Tibial nerve (tissue), 4 donors: ENCODE results near the gene TPSB2. TPM values are rescaled to one million over a fixed set of nuclear protein-coding genes. Genes with fewer than 3 reads are reported as not detected.
"Not testable (repeated sequence)": the region's sequence is repeated elsewhere in the genome, so short reads cannot be mapped to it uniquely, and the experiment has no call there.

Experiments used
- DNase-seq, 2 donors: peaks; one replicate each; pipeline ENCODE4 v3.0.0-alpha.2; 2019; ENCODE audit warnings: low spot score in 2 of 2
- H3K27ac ChIP-seq, 4 donors: fragments of 200-600 bp; sonication (generic) in 3 of 4; one replicate each; pipeline ENCODE4 v1.5.1; 2017 to 2019; ENCODE audit warnings: mild to moderate bottlenecking in 1 of 4
- H3K27me3 ChIP-seq, 2 donors: fragments of 200-600 bp; sonication (generic) in 1 of 2; one replicate each; pipeline versions ENCODE4 v1.5.1 to v1.6.0; 2017 to 2019
- H3K36me3 ChIP-seq, 3 donors: fragments of 200-600 bp; sonication (generic); one replicate each; pipeline ENCODE4 v1.5.1; 2018 to 2019
- H3K4me1 ChIP-seq, 4 donors: fragments of 200-600 bp; sonication (generic) in 3 of 4; one replicate each; pipeline ENCODE4 v1.5.1; 2017 to 2019
- H3K4me3 ChIP-seq, 4 donors: fragments of 200-600 bp; sonication (generic) in 3 of 4; one replicate each; pipeline ENCODE4 v1.5.1; 2017 to 2019; ENCODE audit warnings: mild to moderate bottlenecking in 1 of 4, moderate library complexity in 1 of 4
- H3K9me3 ChIP-seq, 4 donors: fragments of 200-600 bp; sonication (generic) in 3 of 4; one replicate each; pipeline ENCODE4 v1.5.1; 2017 to 2019
- EP300 ChIP-seq, 2 donors: sonication (generic); formaldehyde crosslinking; IDR thresholded peaks; one replicate each; pipeline ENCODE4 v1.6.1; 2017; ENCODE audit warnings: antibody characterized with exemption in 2 of 2, mild to moderate bottlenecking in 1 of 2
- POLR2A ChIP-seq, 2 donors: fragments of 450-650 bp; IDR thresholded peaks; one replicate each; pipeline ENCODE4 v1.6.1; 2017; ENCODE audit warnings: antibody characterized with exemption in 2 of 2, mild to moderate bottlenecking in 2 of 2, moderate library complexity in 2 of 2
- WGBS, 2 donors: methylation state at CpG; one replicate each; pipeline ENCODE4 v1.1.5; 2018; 5-methylcytosine and 5-hydroxymethylcytosine counted together
- total RNA-seq, 4 donors: library from RNA; depleted of rRNA; stranded (reverse); fragments of >200 nt; gene quantifications; one replicate each; pipeline ENCODE4 v1.1.0, GENCODE V29; 2016
- TF ChIP-seq, protein P1 (sequence below), 5 experiments: fragments of 200-600 bp in 3 of 5; fragments of 450-650 bp in 2 of 5; sonication (generic) in 3 of 5; IDR thresholded peaks; one replicate each; pipeline ENCODE4 v1.5.1; 2016 to 2019; ENCODE audit warnings: antibody characterized with exemption in 5 of 5, mild to moderate bottlenecking in 3 of 5, moderate library complexity in 2 of 5

Gene TPSB2
- total RNA-seq, 4 donors from 2014 or later = 14.7 to 59.0 (median 29.1) TPM

DNA sequence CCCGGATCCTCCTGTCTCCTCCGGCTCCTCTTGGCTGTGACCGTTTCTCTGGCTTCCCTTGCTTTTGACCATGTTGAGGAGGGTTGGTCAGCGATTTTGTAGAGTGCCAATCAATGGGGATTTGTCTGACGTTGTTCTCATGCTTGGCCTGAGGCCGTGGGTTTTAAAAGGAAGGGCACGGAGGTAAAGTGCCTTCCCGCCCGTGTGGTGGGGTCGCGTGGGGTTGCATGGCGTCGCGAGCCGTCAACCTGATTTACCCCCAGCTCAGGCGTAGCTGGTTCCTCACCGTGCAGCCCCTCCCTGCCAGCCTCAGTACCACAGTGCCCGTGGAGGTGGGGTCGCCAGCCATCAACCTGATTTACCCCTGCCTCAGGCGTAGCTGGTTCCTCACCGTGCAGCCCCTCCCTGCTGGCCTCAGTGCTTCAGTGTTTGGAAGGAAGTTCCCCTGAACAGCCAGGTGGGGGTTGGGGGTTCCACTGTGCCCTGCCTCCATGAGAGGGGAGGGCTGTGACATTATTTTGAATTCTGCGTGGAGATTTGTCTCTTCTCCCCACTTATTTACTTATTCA, 15.6 kb upstream of the TPSB2 start:
- 27 to 29% methylated on average over 22 of the region's 22 CpGs for WGBS, 2 donors
- no peaks in the 10 kb centered on the region for H3K4me1 ChIP-seq
- no peaks in the 10 kb centered on the region for H3K9me3 ChIP-seq
- DNase-seq = no peak
- TF ChIP-seq EP300 (IDR thresholded peaks at IDR 0.05) (no peak), POLR2A (IDR thresholded peaks at IDR 0.05) (no peak)
- TF ChIP-seq, protein P1, sequence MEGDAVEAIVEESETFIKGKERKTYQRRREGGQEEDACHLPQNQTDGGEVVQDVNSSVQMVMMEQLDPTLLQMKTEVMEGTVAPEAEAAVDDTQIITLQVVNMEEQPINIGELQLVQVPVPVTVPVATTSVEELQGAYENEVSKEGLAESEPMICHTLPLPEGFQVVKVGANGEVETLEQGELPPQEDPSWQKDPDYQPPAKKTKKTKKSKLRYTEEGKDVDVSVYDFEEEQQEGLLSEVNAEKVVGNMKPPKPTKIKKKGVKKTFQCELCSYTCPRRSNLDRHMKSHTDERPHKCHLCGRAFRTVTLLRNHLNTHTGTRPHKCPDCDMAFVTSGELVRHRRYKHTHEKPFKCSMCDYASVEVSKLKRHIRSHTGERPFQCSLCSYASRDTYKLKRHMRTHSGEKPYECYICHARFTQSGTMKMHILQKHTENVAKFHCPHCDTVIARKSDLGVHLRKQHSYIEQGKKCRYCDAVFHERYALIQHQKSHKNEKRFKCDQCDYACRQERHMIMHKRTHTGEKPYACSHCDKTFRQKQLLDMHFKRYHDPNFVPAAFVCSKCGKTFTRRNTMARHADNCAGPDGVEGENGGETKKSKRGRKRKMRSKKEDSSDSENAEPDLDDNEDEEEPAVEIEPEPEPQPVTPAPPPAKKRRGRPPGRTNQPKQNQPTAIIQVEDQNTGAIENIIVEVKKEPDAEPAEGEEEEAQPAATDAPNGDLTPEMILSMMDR (IDR thresholded peaks at IDR 0.05) = no peak
- no peak overlapping the region for H3K4me3 ChIP-seq
- H3K27me3 ChIP-seq = peaks cover 0 to 22% of the 10 kb centered on the region in 2 donors
- H3K27ac ChIP-seq = no peak overlapping the region
- H3K36me3 ChIP-seq = no peaks in the 10 kb centered on the region

DNA sequence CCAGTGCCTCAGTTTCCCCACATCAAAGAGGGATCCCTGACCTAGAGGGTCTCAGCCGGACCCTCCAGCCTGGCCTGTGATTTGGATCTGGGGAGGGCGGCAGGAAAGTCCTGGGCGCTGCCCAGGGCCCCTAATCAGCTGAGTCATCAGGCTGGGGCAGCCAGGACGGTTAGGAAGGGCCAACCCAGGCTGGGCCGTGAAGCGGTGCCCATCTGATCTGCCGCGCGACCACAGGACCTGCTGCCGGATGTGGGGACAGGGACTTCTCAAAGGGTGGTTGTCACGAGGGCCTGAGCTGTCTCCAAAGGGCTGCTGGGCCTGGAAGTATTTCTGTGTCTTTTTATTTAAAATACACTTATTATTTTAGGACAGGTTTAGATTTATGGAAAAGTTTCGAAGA, 14.9 kb upstream of the TPSB2 start:
- H3K27me3 ChIP-seq = peaks cover 0 to 23% of the 10 kb centered on the region in 2 donors
- H3K4me1 ChIP-seq = no peaks in the 10 kb centered on the region
- DNase-seq = no peak
- TF ChIP-seq POLR2A (IDR thresholded peaks at IDR 0.05) (no peak), EP300 (IDR thresholded peaks at IDR 0.05) (no peak)
- TF ChIP-seq, protein P1 (IDR thresholded peaks at IDR 0.05) = no peak
- H3K4me3 ChIP-seq = no peak overlapping the region
- no peaks in the 10 kb centered on the region for H3K36me3 ChIP-seq
- 57 to 76% methylated on average over 9 to 10 of the region's 12 CpGs for WGBS, 2 donors
- H3K9me3 ChIP-seq = no peaks in the 10 kb centered on the region
- no peak overlapping the region for H3K27ac ChIP-seq

DNA sequence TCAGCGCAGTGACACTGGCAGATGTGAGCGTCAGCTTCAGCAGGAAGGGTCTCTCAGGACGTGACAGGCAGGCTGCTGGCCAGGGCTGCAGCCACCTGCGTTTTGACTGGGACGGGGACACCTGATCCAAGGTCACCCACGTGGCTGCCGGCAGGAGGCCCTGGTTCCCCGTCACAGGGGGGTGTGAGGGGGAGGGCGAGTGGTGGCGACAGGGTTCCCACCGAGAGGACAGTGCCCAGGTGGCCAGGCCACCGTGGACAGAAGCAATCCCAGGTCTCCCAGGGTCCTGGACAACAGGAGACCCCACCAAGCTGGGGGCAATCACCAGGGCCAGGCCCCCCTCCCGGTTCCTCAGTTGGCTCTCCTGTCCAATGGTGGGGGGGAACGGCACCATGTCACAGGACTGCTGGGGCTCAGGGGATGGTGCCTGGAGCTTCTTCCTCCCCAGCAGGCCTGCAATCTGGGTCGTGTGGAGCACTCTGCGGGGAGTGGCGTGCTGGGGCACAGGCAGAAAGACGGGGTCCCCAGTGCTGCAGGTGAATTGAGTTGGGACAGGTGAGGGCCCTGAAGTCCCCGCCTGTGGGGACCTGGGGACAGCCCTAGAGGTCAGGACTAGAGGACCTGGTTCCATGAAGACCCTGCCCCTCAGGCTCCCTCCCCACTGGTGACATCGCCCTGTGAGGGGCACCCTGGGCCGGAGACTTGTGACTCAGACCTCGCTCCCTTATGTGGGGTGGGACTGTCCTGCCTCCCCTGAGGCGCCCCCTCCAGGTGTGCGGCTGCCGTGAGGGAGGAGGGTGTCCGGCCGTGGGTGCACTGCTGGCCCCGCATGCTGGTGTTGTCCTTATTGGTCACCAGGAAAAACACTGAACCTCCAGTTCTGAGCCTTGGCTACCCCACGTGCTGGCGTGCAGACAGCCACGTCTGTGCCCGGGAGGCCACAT, 14.2 kb upstream of the TPSB2 start:
- H3K27me3 ChIP-seq = peaks cover 0 to 27% of the 10 kb centered on the region in 2 donors
- H3K4me1 ChIP-seq, H3K36me3 ChIP-seq, H3K4me3 ChIP-seq, H3K9me3 ChIP-seq, H3K27ac ChIP-seq, DNase-seq: not testable (repeated sequence)
- 68 to 70% methylated on average over 15 to 17 of the region's 32 CpGs for WGBS, 2 donors

DNA sequence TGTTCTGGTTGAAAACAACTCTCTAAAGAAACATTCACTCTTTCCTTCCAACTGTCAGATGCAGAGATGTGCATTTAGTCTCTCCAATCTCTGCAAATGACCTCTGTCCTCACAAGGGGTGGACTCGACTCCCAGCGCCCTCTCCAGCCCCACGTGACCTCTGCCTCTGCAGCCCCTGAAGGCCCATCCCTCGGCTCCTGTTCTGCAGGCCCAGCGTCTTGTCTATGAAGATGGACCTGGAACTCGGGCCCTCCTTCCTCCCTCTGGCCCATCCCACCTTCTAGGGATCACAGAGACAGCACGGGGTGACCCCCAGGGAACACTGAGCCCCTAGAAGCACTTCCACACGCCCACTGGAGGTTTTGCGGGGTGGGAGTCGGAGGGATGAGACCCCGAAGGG, 13.4 kb upstream of the TPSB2 start:
- H3K36me3 ChIP-seq, H3K27ac ChIP-seq, H3K4me3 ChIP-seq, H3K4me1 ChIP-seq, DNase-seq, H3K9me3 ChIP-seq: not testable (repeated sequence)
- WGBS, 2 donors = 28 to 41% methylated on average over 6 of the region's 11 CpGs
- peaks cover 0 to 27% of the 10 kb centered on the region in 2 donors for H3K27me3 ChIP-seq

DNA sequence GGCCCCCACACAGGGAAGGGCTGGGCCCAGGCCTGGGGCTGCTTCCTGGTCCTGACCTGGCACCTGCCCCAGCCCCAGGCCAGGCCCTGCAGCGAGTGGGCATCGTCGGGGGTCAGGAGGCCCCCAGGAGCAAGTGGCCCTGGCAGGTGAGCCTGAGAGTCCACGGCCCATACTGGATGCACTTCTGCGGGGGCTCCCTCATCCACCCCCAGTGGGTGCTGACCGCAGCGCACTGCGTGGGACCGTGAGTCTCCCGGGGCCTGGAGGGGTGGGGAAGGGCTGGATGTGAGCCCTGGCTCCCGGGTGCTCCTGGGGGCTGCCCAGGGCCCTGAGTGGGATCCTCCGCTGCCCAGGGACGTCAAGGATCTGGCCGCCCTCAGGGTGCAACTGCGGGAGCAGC, 11.1 kb upstream of the TPSB2 start:
- H3K4me1 ChIP-seq, H3K27ac ChIP-seq, DNase-seq, H3K36me3 ChIP-seq, H3K9me3 ChIP-seq, H3K4me3 ChIP-seq: not testable (repeated sequence)
- peaks cover 0 to 18% of the 10 kb centered on the region in 2 donors for H3K27me3 ChIP-seq
- WGBS, 2 donors = no CpG with 5 or more reads among the region's 15 CpGs

DNA sequence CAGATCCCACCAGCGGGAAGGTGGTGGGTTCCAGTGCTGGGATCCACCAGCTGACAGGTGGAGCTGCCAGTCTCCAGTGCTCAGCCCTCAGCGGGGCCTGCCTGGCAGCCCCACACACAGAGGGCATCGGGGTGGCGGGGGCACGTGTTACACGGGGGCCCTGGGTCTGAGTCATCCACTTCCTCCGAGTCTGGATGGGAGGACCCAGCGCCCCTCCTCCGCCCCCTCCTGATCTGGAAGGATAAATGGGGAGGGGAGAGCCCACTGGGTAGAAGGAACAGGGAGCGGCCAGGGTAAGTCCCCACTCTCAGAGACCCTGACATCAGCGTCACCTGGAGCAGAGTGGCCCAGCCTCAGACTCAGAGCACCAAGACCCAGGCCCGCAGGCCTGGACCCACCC, 10.5 kb upstream of the TPSB2 start, which contains the start of gene TPSAB1:
TPSAB1 (plus strand) TSS at position 270 of the 400 bp plus-strand sequence. CDS start 234 bp downstream, outside the sequence.
- not testable (repeated sequence) for DNase-seq, H3K27ac ChIP-seq, H3K9me3 ChIP-seq, H3K36me3 ChIP-seq, H3K4me3 ChIP-seq, H3K4me1 ChIP-seq
- H3K27me3 ChIP-seq = peaks cover 0 to 12% of the 10 kb centered on the region in 2 donors
- WGBS, 2 donors = 45 to 90% methylated on average over 2 to 7 of the region's 12 CpGs

DNA sequence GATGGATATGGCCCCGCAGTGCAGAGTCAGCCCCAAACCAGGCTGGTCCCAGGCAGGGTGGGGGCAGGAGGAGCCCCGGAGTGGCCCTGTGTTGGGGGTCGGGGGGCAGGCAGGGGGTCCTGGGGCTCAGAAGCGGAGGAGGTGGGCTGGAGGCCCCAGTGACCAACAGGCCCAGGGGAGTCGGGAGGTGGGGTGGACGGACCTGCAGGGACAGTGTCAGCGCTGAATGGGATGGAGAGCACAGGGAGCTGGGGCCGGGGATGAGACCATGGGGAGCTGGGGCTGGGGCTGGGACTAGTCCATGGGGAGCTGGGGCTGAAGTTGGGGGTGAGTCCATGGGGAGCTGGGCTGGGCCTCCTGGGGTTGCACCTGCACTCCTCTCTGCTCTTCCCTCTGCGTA, 9.6 kb upstream of the TPSB2 start:
- H3K36me3 ChIP-seq, DNase-seq, H3K4me3 ChIP-seq, H3K27ac ChIP-seq, H3K9me3 ChIP-seq, H3K27me3 ChIP-seq, H3K4me1 ChIP-seq: not testable (repeated sequence)
- 76 to 84% methylated on average over 5 to 8 of the region's 9 CpGs for WGBS, 2 donors

DNA sequence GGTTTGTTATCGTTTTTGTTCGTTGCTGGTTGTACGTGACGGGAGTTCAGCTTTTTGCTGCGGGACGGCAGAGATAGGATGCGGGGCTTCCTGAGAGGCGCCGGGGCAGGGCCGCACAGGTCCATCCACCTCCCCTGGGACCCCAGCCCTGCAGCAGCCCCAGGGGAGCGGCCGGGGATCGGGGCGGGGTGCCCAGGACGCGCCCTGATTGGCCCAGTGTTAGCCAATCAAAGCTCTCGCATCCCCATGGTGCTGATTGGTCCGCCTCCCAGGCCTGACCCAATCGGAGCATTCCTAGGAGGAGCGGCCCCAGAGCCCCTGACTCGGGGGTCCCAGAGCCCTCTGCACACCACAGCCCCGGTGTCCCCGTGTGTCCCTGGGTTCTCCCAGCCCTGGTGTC, 8.9 kb upstream of the TPSB2 start:
- WGBS, 2 donors = 62 to 70% methylated on average over 10 to 18 of the region's 23 CpGs
- DNase-seq = not testable (repeated sequence)

More for the DNA sequence above, 8.9 kb upstream of the TPSB2 start:
- not testable (repeated sequence) for H3K4me3 ChIP-seq, H3K27ac ChIP-seq, H3K9me3 ChIP-seq, H3K36me3 ChIP-seq, H3K27me3 ChIP-seq, H3K4me1 ChIP-seq
